Activated CD4-positive, alpha-beta memory T cell treated with anti-CD3 and anti-CD28 coated beads, Interleukin-2, amount 10 ng/mL, durations not matched to agents 7 days and 5 days (primary cell): ENCODE measurements around the gene HIVEP3. TPM values are rescaled to one million over a fixed set of nuclear protein-coding genes. Genes with fewer than 3 reads are reported as not detected.

ENCODE experiments used
- CTCF ChIA-PET: fragments of 350-600 bp; sonication (Branson Sonifier 250); formaldehyde crosslinking; loops from one replicate; lab custom pipeline; 2021; ENCODE audit warnings: antibody characterized with exemption, inconsistent platforms; lab: Charles Lee
- POLR2A ChIA-PET: fragments of 350-600 bp; sonication (Branson Sonifier 250); formaldehyde crosslinking; loops from one replicate; lab custom pipeline; 2021; ENCODE audit warnings: antibody characterized with exemption; lab: Charles Lee
- DNase-seq: peaks from one replicate; pipeline ENCODE4 v3.0.0-alpha.2; 2020
- H3K27ac Mint-ChIP-seq: one replicate; pipeline ENCODE4 v1.8.0; 2021; ENCODE audit warnings: mild to moderate bottlenecking, mixed read lengths
- H3K27me3 Mint-ChIP-seq: one replicate; pipeline ENCODE4 v1.8.0; 2021; ENCODE audit warnings: mixed read lengths
- H3K36me3 Mint-ChIP-seq: one replicate; pipeline ENCODE4 v1.8.0; 2021; ENCODE audit warnings: low read depth, mixed read lengths
- H3K4me1 Mint-ChIP-seq: one replicate; pipeline ENCODE4 v1.8.0; 2021; ENCODE audit warnings: mixed read lengths
- H3K4me3 Mint-ChIP-seq: one replicate; pipeline ENCODE4 v1.8.0; 2021; ENCODE audit warnings: mild to moderate bottlenecking, mixed read lengths
- H3K9me3 Mint-ChIP-seq: one replicate; pipeline ENCODE4 v1.8.0; 2021; ENCODE audit warnings: mixed read lengths
- total RNA-seq, 2 experiments: library from RNA; stranded (reverse); gene quantifications; one replicate each; pipeline ENCODE4 v1.2.3, GENCODE V29; 2021

Gene HIVEP3
- total RNA-seq, 2 experiments from 2014 or later = 27.8 to 28.8 TPM

GRCh38 chr1:41795205-41795762, 123.4 kb downstream of the HIVEP3 start:
- DNase-seq = no peak
- Mint-ChIP-seq H3K36me3 (peaks cover 29% of the 10 kb centered on the region), H3K4me3 (no peak overlapping the region), H3K9me3 (peaks cover 7% of the 10 kb centered on the region), H3K27me3 (no peaks in the 10 kb centered on the region), H3K4me1 (peaks cover 61% of the 10 kb centered on the region), H3K27ac (no peak overlapping the region)
- ChIA-PET POLR2A (no interaction called here), CTCF (interaction anchor here (0.7 kb wide), 1 partner anchor 9 kb away, joined by 3 read pairs; no protein-coding TSS in a partner anchor)

GRCh38 chr1:41794031-41794430, 124.7 kb downstream of the HIVEP3 start:
- Mint-ChIP-seq H3K27ac (no peak overlapping the region), H3K4me1 (peaks cover 59% of the 10 kb centered on the region), H3K9me3 (peaks cover 9% of the 10 kb centered on the region), H3K27me3 (no peaks in the 10 kb centered on the region), H3K4me3 (no peak overlapping the region), H3K36me3 (peaks cover 28% of the 10 kb centered on the region)
- ChIA-PET POLR2A (no interaction called here), CTCF (no interaction called here)
- no peak for DNase-seq

DNA sequence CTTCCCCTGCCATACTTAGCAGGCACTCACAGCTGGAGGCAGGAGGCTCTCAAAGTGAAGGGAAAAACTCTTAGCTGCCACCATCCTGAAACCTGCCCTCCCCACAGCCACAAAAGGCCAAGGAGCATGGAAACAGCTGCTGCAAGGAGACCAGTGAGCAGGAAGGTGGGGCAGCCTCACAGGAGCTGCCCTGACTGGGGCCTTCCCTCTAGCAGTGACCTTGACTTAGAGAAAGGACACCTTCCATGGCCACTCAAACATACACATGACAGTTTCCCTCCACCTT, 126.3 kb downstream of the HIVEP3 start:
- H3K4me1 Mint-ChIP-seq = peaks cover 57% of the 10 kb centered on the region
- CTCF ChIA-PET = interaction anchor here (1.1 to 5.2 kb wide), 6 partner anchors 11 to 381 kb away, joined by 3 to 24 read pairs (median 6); no protein-coding TSS in a partner anchor
- POLR2A ChIA-PET = interaction anchor here (0.8 to 5.7 kb wide), 10 partner anchors 9 to 127 kb away, joined by 3 to 53 read pairs (median 3); no protein-coding TSS in a partner anchor

DNA sequence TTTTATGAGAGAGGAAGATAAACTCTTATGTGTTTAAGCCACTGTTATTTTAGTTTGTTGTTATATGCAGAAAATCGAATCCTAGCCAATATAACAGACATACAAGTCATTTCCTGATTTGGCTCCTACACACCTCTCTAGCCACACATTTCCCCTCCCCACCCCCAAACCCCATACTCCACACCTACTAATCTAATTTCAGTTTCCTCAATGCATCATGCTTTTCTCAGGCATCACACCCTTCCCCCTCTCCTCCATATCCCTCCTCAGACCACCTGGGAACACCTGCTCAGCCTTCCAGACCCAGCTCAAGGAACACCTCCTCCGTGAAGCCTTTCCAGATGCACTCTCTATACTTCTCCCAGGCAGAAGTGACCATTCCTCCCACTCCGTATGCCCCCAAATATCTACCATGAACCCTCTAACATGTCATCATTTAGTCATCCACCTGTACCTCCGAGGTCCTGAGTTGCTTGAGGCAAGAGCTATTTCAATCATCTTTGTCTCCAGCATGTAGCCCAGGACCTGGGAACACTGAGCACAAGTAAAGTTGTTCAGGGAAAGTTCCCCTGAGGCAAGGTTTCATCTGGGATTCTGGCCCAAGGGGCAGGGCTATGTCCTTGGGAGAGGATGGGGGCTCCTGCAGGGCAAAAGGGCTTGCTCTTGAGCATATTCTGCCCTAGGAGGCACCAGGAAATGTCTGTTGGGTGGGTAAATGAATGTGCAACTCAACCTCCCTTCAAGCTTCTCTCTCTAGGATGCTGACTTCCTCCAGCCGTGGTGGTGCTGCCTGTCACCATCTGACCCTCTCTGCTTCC, 126.8 kb downstream of the HIVEP3 start:
- Mint-ChIP-seq H3K9me3 (peaks cover 9% of the 10 kb centered on the region), H3K36me3 (peaks cover 22% of the 10 kb centered on the region), H3K4me3 (peak overlapping the region; percentile 53), H3K27ac (peak overlapping the region; percentile 93), H3K27me3 (no peaks in the 10 kb centered on the region), H3K4me1 (peaks cover 57% of the 10 kb centered on the region)
- DNase-seq = peak; percentile 63
- CTCF ChIA-PET = interaction anchor here (0.7 to 5.2 kb wide), 8 partner anchors 11 to 382 kb away, joined by 3 to 24 read pairs (median 6); no protein-coding TSS in a partner anchor
- POLR2A ChIA-PET = interaction anchor here (0.6 to 5.7 kb wide), 13 partner anchors 8 to 124 kb away, joined by 3 to 53 read pairs (median 3); no protein-coding TSS in a partner anchor

More for the DNA sequence above, 126.3 kb downstream of the HIVEP3 start:
- Mint-ChIP-seq H3K27me3 (no peaks in the 10 kb centered on the region), H3K4me3 (peak overlapping the region; percentile 28), H3K27ac (peak overlapping the region; percentile 93), H3K9me3 (peaks cover 9% of the 10 kb centered on the region), H3K36me3 (peaks cover 24% of the 10 kb centered on the region)
- DNase-seq = no peak

DNA sequence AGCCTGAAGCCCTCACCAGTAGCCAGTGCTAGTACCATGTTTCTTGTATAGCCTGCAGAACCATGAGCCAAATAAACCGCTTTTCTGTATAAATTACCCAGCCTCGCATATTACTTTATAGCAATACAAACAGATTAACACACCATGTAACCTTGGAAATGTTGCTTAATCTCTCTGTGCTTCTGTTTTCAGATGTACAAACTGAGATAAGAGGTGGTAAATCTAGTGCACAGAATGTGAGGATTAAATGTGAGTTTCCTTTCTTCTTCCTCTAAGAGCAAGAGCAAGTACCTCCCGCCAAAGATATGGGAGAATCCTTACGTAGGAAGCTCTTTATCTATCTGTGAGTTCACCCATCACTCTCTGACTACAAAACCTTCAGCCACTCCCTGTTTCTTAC, 128.4 kb downstream of the HIVEP3 start:
- ChIA-PET POLR2A (interaction anchor here (1.0 to 5.7 kb wide), 5 partner anchors 10 to 216 kb away, joined by 3 to 53 read pairs (median 5); no protein-coding TSS in a partner anchor), CTCF (interaction anchor here (1.7 to 5.2 kb wide), 4 partner anchors 9 to 216 kb away, joined by 4 to 24 read pairs (median 12); no protein-coding TSS in a partner anchor)
- DNase-seq = no peak
- H3K4me3 Mint-ChIP-seq = no peak overlapping the region
- no peaks in the 10 kb centered on the region for H3K27me3 Mint-ChIP-seq
- H3K27ac Mint-ChIP-seq = peak overlapping the region; percentile 93
- peaks cover 55% of the 10 kb centered on the region for H3K4me1 Mint-ChIP-seq
- peaks cover 11% of the 10 kb centered on the region for H3K9me3 Mint-ChIP-seq
- peaks cover 22% of the 10 kb centered on the region for H3K36me3 Mint-ChIP-seq

DNA sequence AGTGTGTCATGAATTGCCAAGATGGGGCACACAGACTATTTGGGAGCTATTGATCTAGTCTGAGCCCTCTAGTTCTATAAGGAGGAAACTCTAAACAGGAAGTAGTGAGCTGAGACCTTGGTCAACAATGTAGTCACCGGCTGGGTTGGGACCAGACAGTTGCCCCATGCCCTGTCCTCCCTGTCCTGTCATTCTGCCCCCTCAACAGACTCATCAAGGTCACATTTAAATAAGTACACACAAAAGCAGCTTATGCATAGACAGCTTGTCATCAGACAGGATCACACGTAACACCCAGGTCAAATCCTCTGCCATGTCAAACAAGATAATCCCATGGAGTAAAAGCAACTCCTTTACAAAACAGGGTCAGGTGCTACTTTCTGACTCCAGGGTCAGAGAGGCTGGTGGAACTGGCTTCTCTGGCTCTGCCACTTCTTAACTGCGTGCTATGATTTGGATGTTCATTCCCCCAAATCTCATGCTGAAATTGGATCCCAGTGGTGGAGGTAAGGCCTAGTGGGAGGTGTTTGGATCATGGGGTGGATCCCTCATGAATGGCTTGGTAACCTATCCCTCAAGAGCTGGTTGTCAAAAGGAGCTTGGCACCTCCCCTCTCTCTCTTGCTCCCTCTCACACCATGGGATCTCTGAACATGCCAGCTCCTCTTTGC, 128.9 kb downstream of the HIVEP3 start:
- ChIA-PET CTCF (interaction anchor here (1.1 to 5.2 kb wide), 5 partner anchors 9 to 216 kb away, joined by 3 to 24 read pairs (median 6); no protein-coding TSS in a partner anchor), POLR2A (interaction anchor here (1.0 to 5.7 kb wide), 5 partner anchors 10 to 216 kb away, joined by 3 to 53 read pairs (median 5); no protein-coding TSS in a partner anchor)
- H3K9me3 Mint-ChIP-seq = peaks cover 15% of the 10 kb centered on the region
- no peak for DNase-seq
- peak overlapping the region; percentile 49 for H3K27ac Mint-ChIP-seq
- no peak overlapping the region for H3K4me3 Mint-ChIP-seq
- H3K36me3 Mint-ChIP-seq = peaks cover 26% of the 10 kb centered on the region
- no peaks in the 10 kb centered on the region for H3K27me3 Mint-ChIP-seq
- peaks cover 49% of the 10 kb centered on the region for H3K4me1 Mint-ChIP-seq

- no peak overlapping the region for H3K27ac Mint-ChIP-seq
- peaks cover 25% of the 10 kb centered on the region for H3K9me3 Mint-ChIP-seq
- CTCF ChIA-PET = interaction anchor here (1.1 to 5.2 kb wide), 2 partner anchors 15 to 49 kb away, joined by 3 to 24 read pairs; no protein-coding TSS in a partner anchor
- peaks cover 38% of the 10 kb centered on the region for H3K36me3 Mint-ChIP-seq
- no peaks in the 10 kb centered on the region for H3K27me3 Mint-ChIP-seq
- DNase-seq = no peak
- POLR2A ChIA-PET = interaction anchor here (5.7 kb wide), 1 partner anchor 16 kb away, joined by 53 read pairs; no protein-coding TSS in a partner anchor
- H3K4me1 Mint-ChIP-seq = peaks cover 51% of the 10 kb centered on the region
- H3K4me3 Mint-ChIP-seq = no peak overlapping the region
These were observed 130.3 kb downstream of the HIVEP3 start for GRCh38 chr1:41788427-41788826.

DNA sequence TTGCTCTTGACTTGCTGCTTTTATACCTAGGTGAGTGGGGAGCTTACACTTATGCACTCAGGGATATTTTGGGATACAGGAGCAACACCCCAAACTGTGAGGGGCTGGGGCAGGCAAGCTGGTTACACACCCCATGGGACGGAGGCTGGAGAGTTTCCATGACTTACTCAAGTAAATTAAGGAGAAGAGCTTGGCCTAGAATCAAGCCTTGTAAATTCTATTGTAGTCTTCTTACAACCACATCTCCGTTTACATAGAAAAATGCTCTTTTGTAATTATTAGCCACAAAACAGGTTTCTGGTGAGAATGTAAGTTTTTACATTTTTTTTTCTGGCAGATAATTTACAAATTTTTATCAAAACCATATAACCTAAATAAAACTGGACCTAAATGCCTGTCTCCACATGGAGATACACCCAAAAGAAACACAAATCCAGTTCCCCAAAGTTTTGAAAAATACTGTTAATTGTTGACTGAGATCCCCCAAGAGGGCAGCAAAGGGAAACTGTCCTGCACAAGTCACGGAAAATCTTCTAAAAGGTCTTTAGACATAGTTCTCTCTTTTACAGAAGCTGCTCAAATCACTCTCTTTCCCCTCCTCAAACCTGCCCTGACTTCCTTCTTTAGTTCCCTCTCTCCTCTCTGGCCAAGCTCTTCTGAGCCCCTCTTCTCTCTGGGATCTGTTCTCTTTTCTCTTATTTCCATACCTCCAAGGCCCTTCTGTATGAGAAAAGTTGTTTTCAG, 134.0 kb downstream of the HIVEP3 start:
- CTCF ChIA-PET = no interaction called here
- Mint-ChIP-seq H3K36me3 (peaks cover 30% of the 10 kb centered on the region), H3K27ac (no peak overlapping the region), H3K27me3 (no peaks in the 10 kb centered on the region), H3K9me3 (peaks cover 20% of the 10 kb centered on the region), H3K4me3 (no peak overlapping the region), H3K4me1 (peaks cover 26% of the 10 kb centered on the region)
- POLR2A ChIA-PET = no interaction called here
- DNase-seq = no peak

- POLR2A ChIA-PET = interaction anchor here (0.9 kb wide), 1 partner anchor 9 kb away, joined by 3 read pairs; no protein-coding TSS in a partner anchor
- Mint-ChIP-seq H3K27ac (no peak overlapping the region), H3K9me3 (peaks cover 20% of the 10 kb centered on the region), H3K4me1 (peaks cover 17% of the 10 kb centered on the region), H3K27me3 (no peaks in the 10 kb centered on the region), H3K36me3 (peaks cover 27% of the 10 kb centered on the region), H3K4me3 (no peak overlapping the region)
- CTCF ChIA-PET = no interaction called here
- DNase-seq = no peak
These were observed 135.5 kb downstream of the HIVEP3 start for GRCh38 chr1:41783189-41783639.

GRCh38 chr1:41780916-41781315, 137.8 kb downstream of the HIVEP3 start:
- Mint-ChIP-seq H3K4me3 (no peak overlapping the region), H3K27ac (no peak overlapping the region), H3K9me3 (peaks cover 18% of the 10 kb centered on the region), H3K27me3 (no peaks in the 10 kb centered on the region), H3K36me3 (peaks cover 27% of the 10 kb centered on the region), H3K4me1 (peaks cover 17% of the 10 kb centered on the region)
- DNase-seq = no peak
- POLR2A ChIA-PET = interaction anchor here (1.2 to 1.4 kb wide), 2 partner anchors 23 to 31 kb away, joined by 3 to 4 read pairs; no protein-coding TSS in a partner anchor
- CTCF ChIA-PET = interaction anchor here (1.2 to 1.3 kb wide), 2 partner anchors 10 to 31 kb away, joined by 6 read pairs; no protein-coding TSS in a partner anchor

GRCh38 chr1:41780322-41780721, 138.4 kb downstream of the HIVEP3 start:
- H3K4me3 Mint-ChIP-seq = no peak overlapping the region
- H3K9me3 Mint-ChIP-seq = peaks cover 18% of the 10 kb centered on the region
- H3K27me3 Mint-ChIP-seq = no peaks in the 10 kb centered on the region
- ChIA-PET CTCF (interaction anchor here (1.2 kb wide), 1 partner anchor 31 kb away, joined by 6 read pairs; no protein-coding TSS in a partner anchor), POLR2A (interaction anchor here (1.4 kb wide), 1 partner anchor 24 kb away, joined by 4 read pairs; no protein-coding TSS in a partner anchor)
- peaks cover 17% of the 10 kb centered on the region for H3K4me1 Mint-ChIP-seq
- peaks cover 27% of the 10 kb centered on the region for H3K36me3 Mint-ChIP-seq
- DNase-seq = no peak
- no peak overlapping the region for H3K27ac Mint-ChIP-seq
